Activated naive CD4-positive, alpha-beta T cell treated with anti-CD3 and anti-CD28 coated beads, Interleukin-2, amount 10 ng/mL, durations not matched to agents 7 days and 5 days (primary cell): ENCODE measurements around the gene MANSC4.
"Not testable (repeated sequence)": the region's sequence is repeated elsewhere in the genome, so short reads cannot be mapped to it uniquely, and the experiment has no call there.

ENCODE experiments used
- CTCF ChIA-PET: fragments of 350-600 bp; sonication (Branson Sonifier 250); formaldehyde crosslinking; loops from one replicate; lab custom pipeline; 2021; ENCODE audit warnings: antibody characterized with exemption; lab: Charles Lee
- DNase-seq: peaks from one replicate; pipeline ENCODE4 v3.0.0-alpha.2; 2020
- H3K27ac Mint-ChIP-seq: one replicate; pipeline ENCODE4 v1.8.0; 2021; ENCODE audit warnings: mild to moderate bottlenecking, moderate library complexity, mixed read lengths
- H3K27me3 Mint-ChIP-seq: one replicate; pipeline ENCODE4 v1.8.0; 2021; ENCODE audit warnings: mild to moderate bottlenecking, mixed read lengths
- H3K36me3 Mint-ChIP-seq: one replicate; pipeline ENCODE4 v1.8.0; 2021; ENCODE audit warnings: mixed read lengths
- H3K4me1 Mint-ChIP-seq: one replicate; pipeline ENCODE4 v1.8.0; 2021; ENCODE audit warnings: mixed read lengths
- H3K4me3 Mint-ChIP-seq: one replicate; pipeline ENCODE4 v1.8.0; 2021; ENCODE audit warnings: mild to moderate bottlenecking, moderate library complexity, mixed read lengths
- H3K9me3 Mint-ChIP-seq: one replicate; pipeline ENCODE4 v1.8.0; 2021; ENCODE audit warnings: mixed read lengths

The MANSC4 gene

GRCh38 chr12:27762757-27763156 is 17.3 kb downstream of the MANSC4 start:
- H3K27ac Mint-ChIP-seq, result peak overlapping the region; percentile 39
- H3K4me3 Mint-ChIP-seq, result no peak overlapping the region
- H3K36me3 Mint-ChIP-seq, result peaks cover 4% of the 10 kb centered on the region
- peak; percentile 36 for DNase-seq
- no peaks in the 10 kb centered on the region for H3K9me3 Mint-ChIP-seq
- no peaks in the 10 kb centered on the region for H3K27me3 Mint-ChIP-seq
- peaks cover 23% of the 10 kb centered on the region for H3K4me1 Mint-ChIP-seq
- CTCF ChIA-PET, result no interaction called here

DNA sequence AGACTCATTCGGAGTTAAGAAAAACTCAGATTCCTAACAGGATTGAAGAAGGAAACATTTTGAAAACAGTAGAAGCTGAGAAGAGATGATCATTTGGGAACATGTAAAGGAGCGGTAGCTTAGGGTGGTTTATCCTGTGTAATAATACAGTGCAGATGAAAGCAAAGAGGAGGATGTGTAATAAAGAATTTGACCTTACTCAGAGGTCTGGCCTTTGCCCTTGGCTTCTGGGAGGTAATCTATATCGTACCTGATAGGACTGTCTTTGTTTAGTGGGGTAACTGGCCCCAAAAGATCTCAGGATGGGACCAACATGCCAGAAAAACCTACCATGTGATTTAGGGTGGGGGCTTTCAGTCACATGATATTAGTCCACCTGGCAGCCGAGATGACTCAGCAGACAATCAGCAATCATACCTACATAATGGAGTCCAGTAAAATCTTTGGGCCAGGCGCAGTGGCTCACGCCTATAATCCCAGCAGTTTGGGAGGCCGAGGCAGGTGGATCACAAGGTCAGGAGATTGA is 23.3 kb downstream of the MANSC4 start:
- Mint-ChIP-seq H3K27me3 (no peaks in the 10 kb centered on the region), H3K9me3 (no peaks in the 10 kb centered on the region), H3K4me1 (peaks cover 4% of the 10 kb centered on the region), H3K36me3 (peaks cover 25% of the 10 kb centered on the region), H3K27ac (no peak overlapping the region), H3K4me3 (no peak overlapping the region)
- CTCF ChIA-PET, result no interaction called here
- no peak for DNase-seq

GRCh38 chr12:27754795-27755194 is 25.2 kb downstream of the MANSC4 start:
- DNase-seq, result no peak
- no peak overlapping the region for H3K27ac Mint-ChIP-seq
- CTCF ChIA-PET, result interaction anchor here (0.9 to 1.3 kb wide), 2 partner anchors 22 to 66 kb away, joined by 3 read pairs; no protein-coding TSS in a partner anchor

DNA sequence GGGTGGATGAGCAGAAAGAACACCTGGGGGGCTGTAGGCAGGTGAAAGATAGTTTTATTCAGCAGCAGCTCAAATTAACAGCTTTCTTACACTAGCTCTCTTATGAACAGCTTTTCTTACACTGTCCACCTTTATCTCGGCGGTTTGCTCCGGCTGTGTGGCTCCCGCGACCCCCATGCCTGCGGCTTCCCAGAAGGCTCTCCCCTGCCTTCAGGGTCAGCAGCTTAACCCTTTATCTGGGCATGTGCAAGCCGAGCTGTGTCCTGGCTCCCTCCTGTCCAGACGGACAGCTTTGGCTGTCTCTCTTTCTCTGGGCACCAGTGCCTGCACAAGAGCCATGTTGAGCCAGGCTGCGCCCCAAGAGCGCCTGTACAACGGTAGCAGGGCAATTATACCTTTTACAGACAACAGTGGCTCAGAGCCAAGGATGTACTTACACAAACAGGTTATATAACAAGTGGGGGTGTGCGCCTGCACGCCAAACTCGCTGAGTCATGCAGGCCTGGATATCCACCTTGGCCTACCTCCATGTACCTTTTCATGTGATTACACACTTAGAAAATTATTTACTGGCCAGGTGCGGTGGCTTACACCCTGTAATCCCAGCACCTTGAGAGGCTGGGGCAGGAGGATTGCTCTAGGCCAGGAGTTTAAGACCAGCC is 28.5 kb downstream of the MANSC4 start:
- CTCF ChIA-PET, result interaction anchor here (0.7 kb wide), 1 partner anchor 83 kb away, joined by 3 read pairs; no protein-coding TSS in a partner anchor
- Mint-ChIP-seq H3K9me3 (no peaks in the 10 kb centered on the region), H3K27ac (no peak overlapping the region), H3K4me1 (no peaks in the 10 kb centered on the region), H3K27me3 (no peaks in the 10 kb centered on the region), H3K4me3 (no peak overlapping the region), H3K36me3 (peaks cover 26% of the 10 kb centered on the region)
- DNase-seq, result no peak

More at GRCh38 chr12:27754795-27755194, 25.2 kb downstream of the MANSC4 start:
- Mint-ChIP-seq H3K9me3 (no peaks in the 10 kb centered on the region), H3K4me1 (no peaks in the 10 kb centered on the region), H3K4me3 (no peak overlapping the region), H3K36me3 (peaks cover 24% of the 10 kb centered on the region), H3K27me3 (no peaks in the 10 kb centered on the region)

- Mint-ChIP-seq H3K36me3 (peaks cover 33% of the 10 kb centered on the region), H3K27ac (no peak overlapping the region), H3K27me3 (no peaks in the 10 kb centered on the region), H3K4me1 (no peaks in the 10 kb centered on the region), H3K9me3 (no peaks in the 10 kb centered on the region), H3K4me3 (no peak overlapping the region)
- no peak for DNase-seq
- CTCF ChIA-PET, result interaction anchor here (0.5 kb wide), 1 partner anchor 925 kb away, joined by 3 read pairs; no protein-coding TSS in a partner anchor
Observed at GRCh38 chr12:27747111-27747820, 32.8 kb downstream of the MANSC4 start.

- H3K27ac Mint-ChIP-seq, H3K27me3 Mint-ChIP-seq, DNase-seq, H3K4me3 Mint-ChIP-seq, H3K4me1 Mint-ChIP-seq, H3K9me3 Mint-ChIP-seq: not testable (repeated sequence)
- peaks cover 35% of the 10 kb centered on the region for H3K36me3 Mint-ChIP-seq
- CTCF ChIA-PET, result interaction anchor here (0.9 to 1.2 kb wide), 2 partner anchors 12 to 76 kb away, joined by 3 to 4 read pairs; no protein-coding TSS in a partner anchor
Observed at GRCh38 chr12:27745734-27746133, 34.3 kb downstream of the MANSC4 start.

GRCh38 chr12:27743601-27744000 is 36.4 kb downstream of the MANSC4 start:
- peaks cover 4% of the 10 kb centered on the region for H3K4me1 Mint-ChIP-seq
- H3K36me3 Mint-ChIP-seq, result peaks cover 41% of the 10 kb centered on the region
- H3K4me3 Mint-ChIP-seq, result no peak overlapping the region
- H3K9me3 Mint-ChIP-seq, result no peaks in the 10 kb centered on the region
- no peaks in the 10 kb centered on the region for H3K27me3 Mint-ChIP-seq
- CTCF ChIA-PET, result no interaction called here
- H3K27ac Mint-ChIP-seq, result no peak overlapping the region
- DNase-seq, result no peak

DNA sequence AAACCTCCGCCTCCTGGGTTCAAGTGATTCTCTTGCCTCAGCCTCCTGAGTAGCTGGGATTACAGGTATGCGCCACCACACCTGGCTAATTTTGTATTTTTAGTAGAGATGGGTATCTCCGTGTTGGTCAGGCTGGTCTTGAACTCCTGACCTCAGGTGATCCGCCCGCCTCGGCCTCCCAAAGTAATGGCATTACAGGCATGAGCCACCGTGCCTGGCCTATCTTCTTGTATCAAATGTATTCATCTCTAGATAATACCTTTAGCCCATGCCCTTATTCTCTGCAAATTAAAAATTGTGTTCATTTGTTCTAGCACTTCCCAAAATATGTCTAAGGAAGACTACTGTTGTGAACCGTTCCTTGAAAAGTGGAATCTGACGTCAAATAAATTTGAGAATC is 45.7 kb downstream of the MANSC4 start:
- not testable (repeated sequence) for H3K4me1 Mint-ChIP-seq, H3K27me3 Mint-ChIP-seq, H3K27ac Mint-ChIP-seq, H3K4me3 Mint-ChIP-seq, H3K9me3 Mint-ChIP-seq, DNase-seq
- H3K36me3 Mint-ChIP-seq, result peaks cover 35% of the 10 kb centered on the region
- CTCF ChIA-PET, result interaction anchor here (0.6 to 9.7 kb wide), 8 partner anchors 10 to 1139 kb away, joined by 3 to 106 read pairs (median 4); no protein-coding TSS in a partner anchor

GRCh38 chr12:27733791-27734190 is 46.2 kb downstream of the MANSC4 start:
- no peak for DNase-seq
- no peak overlapping the region for H3K4me3 Mint-ChIP-seq
- H3K27me3 Mint-ChIP-seq, result no peaks in the 10 kb centered on the region
- no peak overlapping the region for H3K27ac Mint-ChIP-seq
- H3K4me1 Mint-ChIP-seq, result no peaks in the 10 kb centered on the region
- peaks cover 37% of the 10 kb centered on the region for H3K36me3 Mint-ChIP-seq
- CTCF ChIA-PET, result interaction anchor here (0.6 to 9.7 kb wide), 12 partner anchors 9 to 1139 kb away, joined by 3 to 106 read pairs (median 5); partner anchors contain the start of genes KLHL42 and MANSC4
- no peaks in the 10 kb centered on the region for H3K9me3 Mint-ChIP-seq

DNA sequence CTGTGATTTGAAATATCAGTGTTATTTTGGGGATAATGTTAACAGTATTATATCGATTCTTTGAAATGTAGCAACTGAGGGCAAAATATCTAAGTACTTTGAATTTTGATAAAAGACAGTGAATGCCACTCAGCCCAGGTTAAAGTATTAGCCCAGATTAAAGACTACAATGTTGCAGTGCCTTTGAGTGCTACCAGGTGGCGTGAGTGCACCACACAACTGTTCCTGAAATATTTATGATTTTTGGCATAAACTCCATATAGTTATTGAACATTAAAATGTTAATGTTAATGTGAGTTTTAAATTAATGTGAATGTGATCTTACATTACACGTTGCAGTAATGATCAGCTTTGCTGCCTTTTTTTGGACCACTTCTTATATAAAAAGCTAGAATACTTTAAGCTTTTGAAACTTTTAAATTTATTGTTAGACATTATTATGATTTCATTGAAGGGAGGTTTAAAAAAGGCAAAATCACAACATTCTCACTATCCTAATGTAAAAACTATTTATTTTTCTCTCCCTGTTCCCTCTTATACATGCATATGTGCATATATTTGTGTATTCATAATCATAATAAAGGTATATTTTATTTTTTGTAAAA is 46.9 kb downstream of the MANSC4 start:
- Mint-ChIP-seq H3K4me1 (no peaks in the 10 kb centered on the region), H3K27ac (no peak overlapping the region), H3K4me3 (no peak overlapping the region), H3K36me3 (peaks cover 37% of the 10 kb centered on the region), H3K9me3 (no peaks in the 10 kb centered on the region), H3K27me3 (no peaks in the 10 kb centered on the region)
- DNase-seq, result peak; percentile 52
- CTCF ChIA-PET, result interaction anchor here (0.7 to 9.7 kb wide), 16 partner anchors 8 to 1140 kb away, joined by 3 to 106 read pairs (median 4); partner anchors contain the start of genes KLHL42 and MANSC4

DNA sequence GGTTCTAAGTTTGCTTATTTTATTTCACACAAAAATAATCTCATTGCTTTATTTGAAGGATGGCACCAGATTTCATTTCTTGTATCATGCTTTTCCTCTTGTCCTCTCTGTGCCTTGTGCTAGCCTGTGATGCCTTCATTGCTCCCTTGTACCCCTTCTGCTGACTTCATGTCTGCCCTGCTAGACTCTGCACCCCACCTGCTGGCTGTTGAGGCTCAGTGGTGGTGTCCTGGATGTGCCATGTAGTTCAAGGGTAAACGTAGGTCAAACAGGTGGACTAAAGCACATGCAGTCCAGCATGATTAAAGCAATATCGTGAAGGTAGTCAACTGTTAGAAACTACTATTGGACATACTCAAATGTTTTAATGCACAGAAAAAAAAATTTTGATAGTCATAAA is 47.8 kb downstream of the MANSC4 start:
- H3K27ac Mint-ChIP-seq, result no peak overlapping the region
- DNase-seq, result peak; percentile 24
- no peak overlapping the region for H3K4me3 Mint-ChIP-seq
- H3K4me1 Mint-ChIP-seq, result no peaks in the 10 kb centered on the region
- no peaks in the 10 kb centered on the region for H3K27me3 Mint-ChIP-seq
- peaks cover 33% of the 10 kb centered on the region for H3K36me3 Mint-ChIP-seq
- CTCF ChIA-PET, result interaction anchor here (0.7 to 9.7 kb wide), 11 partner anchors 9 to 308 kb away, joined by 3 to 106 read pairs (median 4); no protein-coding TSS in a partner anchor
- H3K9me3 Mint-ChIP-seq, result no peaks in the 10 kb centered on the region

DNA sequence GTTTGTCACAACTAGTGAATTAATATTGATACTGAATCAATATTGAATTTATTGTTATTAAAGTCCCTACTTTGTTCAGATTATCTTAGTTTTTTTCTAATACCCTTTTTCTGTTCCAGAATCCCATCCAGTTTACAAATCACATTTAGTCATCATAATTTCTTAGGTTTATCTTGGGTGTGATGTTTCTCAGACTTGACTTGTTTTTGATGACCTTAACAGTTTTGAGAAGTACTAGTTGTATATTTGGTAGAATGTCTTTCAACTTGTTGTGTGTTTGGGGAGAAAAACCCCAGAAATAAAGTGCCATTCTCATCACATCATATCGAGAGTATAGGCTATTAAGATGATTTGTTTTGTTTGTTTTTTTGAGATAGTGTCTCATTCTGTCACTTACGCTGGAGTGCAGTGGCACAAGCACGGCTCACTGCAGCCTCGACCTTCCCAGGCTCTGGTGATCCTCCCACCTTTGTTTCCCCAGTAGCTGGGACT is 49.9 kb downstream of the MANSC4 start:
- Mint-ChIP-seq H3K4me3 (no peak overlapping the region), H3K9me3 (no peaks in the 10 kb centered on the region), H3K4me1 (no peaks in the 10 kb centered on the region), H3K27me3 (no peaks in the 10 kb centered on the region), H3K36me3 (peaks cover 30% of the 10 kb centered on the region), H3K27ac (no peak overlapping the region)
- no peak for DNase-seq
- CTCF ChIA-PET, result no interaction called here

DNA sequence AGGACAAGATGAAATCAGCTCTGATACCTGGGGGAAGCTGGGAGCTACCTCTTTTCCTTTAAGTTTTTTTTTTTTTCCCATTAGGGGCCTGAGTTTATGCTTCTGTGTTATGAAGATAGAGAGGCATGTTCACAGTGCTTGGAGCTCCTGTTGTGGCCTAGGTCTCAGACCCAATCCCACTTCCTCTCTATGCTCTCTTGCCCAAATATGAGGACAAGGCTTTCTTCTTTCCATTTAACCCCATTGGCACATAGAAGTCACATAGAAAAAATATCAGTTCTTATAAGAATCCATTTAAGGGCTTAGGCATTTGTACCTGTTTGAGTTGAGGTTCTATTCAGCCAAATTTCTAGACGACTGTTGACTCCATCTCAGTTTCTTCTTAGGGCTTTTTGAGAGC is 56.8 kb downstream of the MANSC4 start:
- H3K27me3 Mint-ChIP-seq, result no peaks in the 10 kb centered on the region
- CTCF ChIA-PET, result interaction anchor here (1.4 kb wide), 2 partner anchors 9 to 10 kb away, joined by 5 read pairs; no protein-coding TSS in a partner anchor
- H3K4me1 Mint-ChIP-seq, result no peaks in the 10 kb centered on the region
- no peak overlapping the region for H3K27ac Mint-ChIP-seq
- no peak for DNase-seq
- no peaks in the 10 kb centered on the region for H3K9me3 Mint-ChIP-seq
- H3K36me3 Mint-ChIP-seq, result peaks cover 28% of the 10 kb centered on the region
- H3K4me3 Mint-ChIP-seq, result no peak overlapping the region
